GM21381 (cell line): ENCODE data around the gene PLPPR5.
"Not testable (repeated sequence)": the region's sequence is repeated elsewhere in the genome, so short reads cannot be mapped to it uniquely, and the experiment has no call there.

Experiments used
- ATAC-seq: cut with Tn5 transposase; IDR thresholded peaks from one replicate; pipeline ENCODE4 v1.9.1; 2021; ENCODE audit warnings: mild to moderate bottlenecking, moderate library complexity; ENCODE audit not compliant: unreplicated experiment

The PLPPR5 gene

GRCh38 chr1:98919652-98920051 is 85.0 kb downstream of the PLPPR5 start:
- ATAC-seq: no peak

DNA sequence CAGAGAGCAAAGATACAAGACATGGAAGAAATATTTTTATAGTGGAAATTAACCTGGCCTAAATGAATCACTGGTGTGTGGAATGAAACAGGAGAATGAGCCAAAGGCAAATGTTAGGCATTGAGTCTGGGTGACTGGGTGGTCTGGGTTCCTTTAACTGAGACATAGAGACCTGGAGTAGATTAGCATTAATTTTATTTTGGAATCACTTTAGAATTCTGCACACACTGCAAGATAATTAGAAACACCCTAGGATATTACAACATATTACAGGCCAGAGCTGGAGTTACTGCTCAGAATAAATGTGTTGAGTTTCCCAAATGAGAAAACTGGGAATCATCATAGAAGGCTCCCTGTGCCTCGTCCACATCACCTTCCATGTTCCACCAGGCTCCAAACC is 85.5 kb downstream of the PLPPR5 start:
- no peak for ATAC-seq

DNA sequence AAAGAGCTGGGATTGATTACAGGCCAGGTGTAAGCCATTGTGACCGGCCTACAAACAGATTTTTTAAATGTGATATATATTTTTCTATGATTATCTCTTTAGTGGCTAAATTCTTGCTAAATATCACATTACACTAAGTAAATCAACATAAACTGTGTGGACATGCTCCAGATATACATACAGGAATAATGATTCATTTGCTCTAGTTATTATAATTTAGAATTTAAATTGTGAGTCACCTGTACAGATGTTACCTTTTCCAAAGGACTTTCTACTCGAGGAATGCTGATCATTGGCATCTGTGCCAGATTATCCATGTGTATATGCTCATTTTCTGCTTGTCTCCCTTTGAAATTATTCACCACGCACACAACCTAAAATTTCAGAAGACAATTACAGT is 90.1 kb downstream of the PLPPR5 start:
- no peak for ATAC-seq

DNA sequence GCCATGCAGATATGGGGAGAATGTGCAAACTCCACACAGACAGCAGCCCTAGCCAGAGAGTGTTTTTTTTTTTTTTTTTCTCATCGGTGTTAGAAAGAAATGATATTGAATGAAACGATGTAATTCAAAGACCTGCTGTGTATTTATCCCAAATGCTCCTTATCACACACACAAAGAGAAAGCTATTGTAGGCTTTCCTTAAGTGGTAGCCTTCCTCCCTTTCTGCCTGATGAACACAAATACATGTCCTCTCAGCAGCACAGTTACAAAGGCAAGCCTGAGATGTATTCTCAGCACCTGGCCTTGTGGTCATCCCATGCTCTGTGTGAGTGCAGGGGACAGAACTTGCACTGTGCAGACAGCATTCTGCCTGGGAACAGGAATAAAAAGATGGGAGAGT is 93.8 kb downstream of the PLPPR5 start:
- ATAC-seq: no peak

- no peak for ATAC-seq
Observed at GRCh38 chr1:98908980-98909379, 95.7 kb downstream of the PLPPR5 start.

- no peak for ATAC-seq
Observed at GRCh38 chr1:98906809-98907208, 97.9 kb downstream of the PLPPR5 start.

- ATAC-seq: no peak
Observed at GRCh38 chr1:98906361-98906760, 98.3 kb downstream of the PLPPR5 start.

DNA sequence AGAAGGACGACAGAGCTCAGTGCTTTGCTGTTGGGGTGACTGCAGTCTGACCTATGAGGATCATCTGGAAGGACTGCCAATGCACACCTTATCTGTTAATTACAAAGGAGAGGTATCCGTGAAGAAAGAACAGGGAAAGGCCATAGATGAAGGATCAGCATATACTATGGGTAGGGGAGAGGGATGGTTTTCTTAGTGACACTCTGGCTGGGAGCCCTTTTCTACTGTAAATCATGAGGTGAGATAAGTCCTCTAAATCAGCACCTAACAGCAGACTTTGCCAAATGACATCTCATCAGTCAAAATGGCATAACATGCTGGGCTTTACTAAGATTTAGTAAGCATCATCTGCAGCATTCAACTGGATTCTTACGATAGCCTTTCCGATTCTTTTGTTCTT is 100.0 kb downstream of the PLPPR5 start:
- no peak for ATAC-seq

- ATAC-seq: no peak
Observed at GRCh38 chr1:98903726-98904125, 100.9 kb downstream of the PLPPR5 start.

GRCh38 chr1:98903261-98903660 is 101.4 kb downstream of the PLPPR5 start:
- ATAC-seq: no peak

GRCh38 chr1:98898940-98899339 is 105.7 kb downstream of the PLPPR5 start:
- ATAC-seq: no peak

DNA sequence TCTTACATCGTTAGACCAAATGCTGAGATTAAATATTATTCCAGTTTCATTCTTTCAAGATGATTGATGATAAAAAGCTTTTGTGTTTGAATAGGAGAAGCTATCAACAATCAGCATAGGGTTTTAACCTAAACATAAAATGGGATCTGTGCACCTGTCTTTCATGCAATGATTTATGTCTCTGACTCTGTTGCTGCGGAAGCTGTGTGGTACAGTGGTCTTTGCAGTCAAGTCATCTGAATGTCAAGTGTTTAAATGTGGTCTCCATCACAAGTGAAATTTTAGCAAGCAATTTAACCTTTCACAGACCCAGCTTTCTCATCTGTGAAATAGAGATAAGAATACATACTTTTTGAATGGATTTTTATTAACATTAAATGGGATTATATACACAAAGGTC is 107.2 kb downstream of the PLPPR5 start:
- no peak for ATAC-seq

GRCh38 chr1:98896711-98897445 is 107.8 kb downstream of the PLPPR5 start:
- ATAC-seq: no peak

- ATAC-seq: no peak
Observed at GRCh38 chr1:98893371-98893770, 111.3 kb downstream of the PLPPR5 start.

DNA sequence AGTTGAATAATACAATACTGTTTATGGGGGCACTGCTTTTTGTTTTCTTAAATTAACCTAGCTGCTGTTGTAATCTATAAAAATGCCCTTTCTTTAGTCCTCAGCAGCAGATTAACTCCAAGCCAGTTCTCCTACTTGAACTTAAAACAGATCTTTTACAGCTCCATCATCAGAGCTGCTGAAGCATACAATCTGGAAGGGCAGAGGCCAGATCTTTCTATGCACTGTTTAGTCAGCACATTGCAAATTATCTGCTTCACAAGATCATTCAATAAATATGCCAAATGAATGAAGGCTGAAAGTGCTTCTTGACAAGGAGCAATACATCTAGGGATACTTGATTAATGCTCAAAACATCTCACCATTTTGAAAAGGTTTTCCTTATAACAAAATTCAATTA is 115.8 kb downstream of the PLPPR5 start:
- ATAC-seq: no peak

- no peak for ATAC-seq
Observed at GRCh38 chr1:98887507-98887906, 117.2 kb downstream of the PLPPR5 start.

DNA sequence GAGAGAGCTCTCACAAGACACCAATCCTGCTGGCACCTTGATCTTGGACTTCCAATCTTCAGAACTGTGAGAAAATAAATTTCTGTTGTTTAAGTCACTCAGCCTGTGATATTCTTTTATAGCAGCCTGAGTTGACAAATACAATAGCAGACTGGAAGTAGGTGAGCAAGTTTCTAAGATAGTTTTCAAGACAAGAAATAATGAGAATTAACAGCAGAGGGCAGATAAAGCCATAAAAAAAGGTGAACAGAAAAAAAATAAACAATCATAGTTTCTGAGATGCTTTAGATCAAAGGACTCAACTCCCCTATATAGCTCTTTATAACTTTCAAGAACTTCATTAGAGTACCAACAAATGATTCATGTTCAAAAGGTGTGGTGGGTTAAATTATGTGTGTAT is 119.8 kb downstream of the PLPPR5 start:
- no peak for ATAC-seq

DNA sequence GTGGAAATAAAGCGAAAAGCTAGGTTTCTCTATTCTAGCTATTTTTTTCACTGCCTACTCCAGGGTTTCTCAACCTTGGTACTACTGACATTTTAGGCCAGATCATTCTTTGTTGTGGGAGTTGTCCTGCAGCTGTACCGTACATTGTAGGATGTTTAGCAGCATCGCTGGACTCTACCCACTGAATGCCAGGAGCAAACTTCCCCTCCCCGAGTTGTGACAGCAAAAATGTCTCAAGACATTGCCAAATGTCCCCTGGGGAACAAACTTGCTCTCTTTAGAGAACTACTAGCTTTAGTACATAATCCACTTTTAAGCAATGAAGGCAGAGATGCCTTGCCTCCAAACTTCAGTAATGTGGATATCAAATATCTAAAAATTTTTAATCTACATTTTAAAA is 122.8 kb downstream of the PLPPR5 start:
- ATAC-seq: no peak

GRCh38 chr1:98881234-98881633 is 123.4 kb downstream of the PLPPR5 start:
- not testable (repeated sequence) for ATAC-seq

DNA sequence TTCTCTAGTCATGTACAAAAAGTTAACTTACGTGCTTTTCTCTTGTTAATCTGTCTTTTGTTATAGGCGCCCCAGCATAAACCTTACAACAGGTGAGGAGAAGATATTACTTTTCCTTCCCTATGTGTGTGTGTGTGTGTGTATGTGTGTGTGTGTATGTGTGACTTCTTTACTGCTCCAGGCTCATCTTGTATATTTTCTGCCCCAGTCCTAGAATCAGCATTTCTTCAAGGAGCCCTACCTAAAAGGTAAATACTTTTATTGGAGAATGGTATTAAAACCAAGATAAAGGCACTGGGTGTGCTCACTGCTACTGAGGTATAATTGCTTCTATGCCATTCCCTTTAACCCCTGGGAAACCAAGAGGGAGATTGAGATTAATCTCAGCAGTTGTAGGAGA is 129.8 kb downstream of the PLPPR5 start:
- ATAC-seq: no peak

- ATAC-seq: peak; percentile 98
Observed at GRCh38 chr1:98870959-98871903, 133.4 kb downstream of the PLPPR5 start.

DNA sequence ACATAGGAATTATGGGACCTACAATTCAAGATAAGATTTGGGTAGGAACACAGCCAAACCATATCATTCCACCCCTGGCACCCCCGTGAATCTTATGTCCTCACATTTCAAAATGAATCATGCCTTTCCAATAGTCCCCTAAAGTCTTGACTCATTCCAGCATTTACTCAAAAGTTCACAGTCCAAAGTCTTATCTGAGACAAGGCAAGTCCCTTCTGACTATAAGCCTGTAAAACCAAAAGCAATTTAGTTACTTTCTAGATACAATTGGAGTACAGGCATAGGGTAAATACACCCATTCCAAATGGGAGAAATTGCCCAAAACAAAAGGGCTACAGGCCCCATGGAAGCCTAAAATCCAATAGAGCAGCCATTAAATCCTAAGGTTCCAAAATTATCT is 138.9 kb downstream of the PLPPR5 start:
- ATAC-seq: no peak
